GM19438 (cell line): ENCODE measurements around the gene GGA1.

ENCODE experiments used
- ATAC-seq: cut with Tn5 transposase; IDR thresholded peaks from one replicate; pipeline ENCODE4 v1.9.1; 2021; ENCODE audit warnings: low read depth; ENCODE audit not compliant: unreplicated experiment

Gene GGA1

GRCh38 chr22:37608477-37609239, at the start of gene GGA1:
GGA1 (plus strand) TSS chr22:37608834; CDS start chr22:37608861, 27 bp downstream.
- ATAC-seq, result peak; percentile 76

- no peak for ATAC-seq
Observed at GRCh38 chr22:37559521-37559900, 49.1 kb upstream of the GGA1 start.

GRCh38 chr22:37559901-37560607, 48.6 kb upstream of the GGA1 start, which contains the start of gene CDC42EP1:
CDC42EP1 (plus strand) TSS chr22:37560480; CDS start chr22:37566350, 5,870 bp downstream.
- ATAC-seq, result no peak

- no peak for ATAC-seq
Observed at GRCh38 chr22:37560608-37561211, 47.9 kb upstream of the GGA1 start.

GRCh38 chr22:37561212-37562048, 47.2 kb upstream of the GGA1 start:
- ATAC-seq, result no peak

- ATAC-seq, result no peak
Observed at GRCh38 chr22:37562049-37562875, 46.4 kb upstream of the GGA1 start.

- ATAC-seq, result no peak
Observed at GRCh38 chr22:37563153-37564081, 45.2 kb upstream of the GGA1 start.

GRCh38 chr22:37564111-37564711, 44.4 kb upstream of the GGA1 start:
- no peak for ATAC-seq

GRCh38 chr22:37565830-37566229, 42.8 kb upstream of the GGA1 start:
- no peak for ATAC-seq

- no peak for ATAC-seq
Observed at GRCh38 chr22:37566329-37566837, 42.3 kb upstream of the GGA1 start.

GRCh38 chr22:37566903-37567798, 41.5 kb upstream of the GGA1 start:
- peak; percentile 83 for ATAC-seq

- ATAC-seq, result no peak
Observed at GRCh38 chr22:37568012-37568411, 40.6 kb upstream of the GGA1 start.

- ATAC-seq, result no peak
Observed at GRCh38 chr22:37568448-37569008, 40.1 kb upstream of the GGA1 start.

- ATAC-seq, result no peak
Observed at GRCh38 chr22:37569009-37569920, 39.4 kb upstream of the GGA1 start.

GRCh38 chr22:37569921-37570660, 38.5 kb upstream of the GGA1 start:
- ATAC-seq, result no peak
